ENCODE results near the gene ANKDD1A.

DNA sequence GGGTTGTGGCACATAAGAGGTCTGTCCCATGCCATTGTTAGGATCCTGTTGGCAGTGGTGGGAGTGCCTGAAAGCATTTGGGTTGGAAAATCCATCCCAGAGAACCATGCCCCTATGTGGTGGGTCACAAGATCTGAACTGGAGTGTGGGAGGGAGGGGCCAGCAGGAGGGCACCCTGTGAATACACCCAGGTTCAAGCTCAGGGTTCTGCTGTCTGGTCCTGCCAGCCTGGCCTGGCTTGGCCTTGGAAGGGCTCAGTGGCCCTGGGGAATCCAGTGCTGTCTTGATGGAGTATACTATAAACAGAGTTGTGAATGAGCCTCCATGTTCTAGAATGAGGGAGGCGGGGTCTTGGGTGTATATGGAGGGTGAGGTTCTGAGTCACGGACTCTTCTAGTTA, 11.8 kb downstream of the ANKDD1A start:
- TF ChIP-seq POLR2A (IDR thresholded peaks at IDR 0.05), result no peak
- TF ChIP-seq, protein P1, sequence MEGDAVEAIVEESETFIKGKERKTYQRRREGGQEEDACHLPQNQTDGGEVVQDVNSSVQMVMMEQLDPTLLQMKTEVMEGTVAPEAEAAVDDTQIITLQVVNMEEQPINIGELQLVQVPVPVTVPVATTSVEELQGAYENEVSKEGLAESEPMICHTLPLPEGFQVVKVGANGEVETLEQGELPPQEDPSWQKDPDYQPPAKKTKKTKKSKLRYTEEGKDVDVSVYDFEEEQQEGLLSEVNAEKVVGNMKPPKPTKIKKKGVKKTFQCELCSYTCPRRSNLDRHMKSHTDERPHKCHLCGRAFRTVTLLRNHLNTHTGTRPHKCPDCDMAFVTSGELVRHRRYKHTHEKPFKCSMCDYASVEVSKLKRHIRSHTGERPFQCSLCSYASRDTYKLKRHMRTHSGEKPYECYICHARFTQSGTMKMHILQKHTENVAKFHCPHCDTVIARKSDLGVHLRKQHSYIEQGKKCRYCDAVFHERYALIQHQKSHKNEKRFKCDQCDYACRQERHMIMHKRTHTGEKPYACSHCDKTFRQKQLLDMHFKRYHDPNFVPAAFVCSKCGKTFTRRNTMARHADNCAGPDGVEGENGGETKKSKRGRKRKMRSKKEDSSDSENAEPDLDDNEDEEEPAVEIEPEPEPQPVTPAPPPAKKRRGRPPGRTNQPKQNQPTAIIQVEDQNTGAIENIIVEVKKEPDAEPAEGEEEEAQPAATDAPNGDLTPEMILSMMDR (IDR thresholded peaks at IDR 0.05), result no peak
